Endothelial cell of umbilical vein (primary cell): ENCODE measurements around the gene ART3.

Experiments
- CTCF ChIP-seq, 2 donors: IDR thresholded peaks; 1 replicate in 1 of 2; 2 replicates in 1 of 2; pipeline ENCODE4 v1.5.1; 2011; ENCODE audit warnings: low read length in 2 of 2, mild to moderate bottlenecking in 2 of 2, moderate library complexity in 2 of 2, control low read depth in 1 of 2, inconsistent platforms in 1 of 2, low read depth in 1 of 2; ENCODE audit not compliant: insufficient read depth in 1 of 2; ENCODE audit errors: extremely low read depth in 1 of 2
- FOS ChIP-seq: IDR thresholded peaks from 2 replicates; pipeline ENCODE4 v1.6.1; 2011; ENCODE audit warnings: mild to moderate bottlenecking, low read length, moderate library complexity, borderline replicate concordance; ENCODE audit not compliant: insufficient read depth
- MAX ChIP-seq: IDR thresholded peaks from 2 replicates; pipeline ENCODE4 v1.6.1; 2011; ENCODE audit not compliant: insufficient read depth, insufficient read length
- MYC ChIP-seq: IDR thresholded peaks from one replicate; pipeline ENCODE4 v1.6.1; 2011; ENCODE audit warnings: mild to moderate bottlenecking, low read depth, low read length
- POLR2A ChIP-seq: IDR thresholded peaks from 2 replicates; pipeline ENCODE4 v1.6.1; 2012; ENCODE audit warnings: low read depth, mild to moderate bottlenecking, control low read depth, low read length
- POLR2AphosphoS5 ChIP-seq: IDR thresholded peaks from 2 replicates; pipeline ENCODE4 v1.6.1; 2012; ENCODE audit warnings: low read depth, mild to moderate bottlenecking, control low read depth, low read length, moderate library complexity; ENCODE audit not compliant: insufficient read depth

GRCh38 chr4:76058888-76059426 lies 15.6 kb upstream of the ART3 start:
- TF ChIP-seq POLR2A (no peak), CTCF (IDR thresholded peaks at IDR 0.05; ENCODE audit: extremely low read depth in 1 of 2, insufficient read depth in 1 of 2, low read depth in 1 of 2, low read length in 2 of 2) (no peak), MAX (no peak), MYC (no peak), POLR2AphosphoS5 (no peak), FOS (no peak)
